NCI-H1417 (cell line): Measurements from ENCODE around the gene PSME3IP1.
"Not testable (repeated sequence)": the region's sequence is repeated elsewhere in the genome, so short reads cannot be mapped to it uniquely, and the experiment has no call there.

Experiments used
- DNase-seq, 3 experiments: peaks; one replicate each; lab custom pipeline; 2025; lab: John Stamatoyannopoulos, UW

Gene PSME3IP1

DNA sequence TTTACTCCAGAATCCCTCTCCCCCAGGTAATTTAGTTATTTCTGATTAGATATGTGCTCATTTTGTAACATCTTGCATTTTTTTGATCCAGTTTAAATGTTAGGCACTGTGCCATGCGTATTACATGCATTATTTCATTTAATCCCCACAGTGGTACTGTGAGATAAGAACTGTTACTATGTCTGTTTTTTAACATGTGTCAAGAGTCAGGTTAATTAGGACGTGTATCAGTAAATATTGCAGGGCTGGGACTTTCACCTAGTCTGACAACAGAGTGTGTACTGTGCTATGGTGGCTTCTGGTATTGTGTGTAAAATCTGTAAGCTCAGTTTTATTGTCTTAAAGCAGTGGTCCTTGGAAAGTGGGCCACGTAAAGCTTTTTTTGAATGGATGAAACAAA is 10.9 kb upstream of the PSME3IP1 start:
- no peak for DNase-seq

DNA sequence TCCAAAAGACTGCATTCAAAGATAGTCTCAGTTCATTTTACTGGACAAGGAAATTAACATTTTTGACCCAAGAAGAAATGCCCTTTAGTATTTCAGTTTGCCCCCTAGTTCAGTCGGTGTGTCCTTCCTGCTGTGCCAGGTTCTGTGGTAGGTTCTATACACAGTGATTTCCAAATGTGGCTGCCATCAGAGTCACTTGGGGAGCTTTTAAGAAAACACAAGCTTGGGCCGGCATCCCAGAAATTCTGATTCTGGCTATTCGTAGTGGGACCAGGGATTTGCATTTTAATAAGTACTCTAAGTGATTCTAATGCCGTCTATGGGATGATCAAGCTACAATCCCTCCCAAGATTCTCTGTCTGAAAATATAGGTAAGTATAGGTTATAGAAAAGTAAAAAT is 10.4 kb upstream of the PSME3IP1 start:
- no peak for DNase-seq

DNA sequence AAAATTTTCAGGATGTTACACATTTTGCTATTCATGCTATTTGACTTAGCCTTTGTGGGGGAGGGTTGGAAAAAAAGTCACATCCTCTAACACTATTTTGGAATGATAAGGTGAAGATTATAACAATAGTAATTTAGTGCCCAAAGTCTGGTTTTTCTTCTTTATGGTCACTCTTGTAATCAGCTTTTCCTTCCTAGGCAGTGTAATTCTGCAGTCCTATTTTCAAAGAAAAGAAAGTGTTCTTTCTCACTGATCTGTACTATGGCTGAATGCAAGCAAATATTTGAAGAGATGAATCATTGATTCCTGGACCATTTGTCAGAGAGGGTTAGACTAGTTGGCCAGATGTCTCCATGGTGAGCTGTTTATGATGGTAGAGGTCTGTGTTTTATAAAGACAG is 8.7 kb upstream of the PSME3IP1 start:
- DNase-seq: peak in 1 of 3 experiments; percentile 10

DNA sequence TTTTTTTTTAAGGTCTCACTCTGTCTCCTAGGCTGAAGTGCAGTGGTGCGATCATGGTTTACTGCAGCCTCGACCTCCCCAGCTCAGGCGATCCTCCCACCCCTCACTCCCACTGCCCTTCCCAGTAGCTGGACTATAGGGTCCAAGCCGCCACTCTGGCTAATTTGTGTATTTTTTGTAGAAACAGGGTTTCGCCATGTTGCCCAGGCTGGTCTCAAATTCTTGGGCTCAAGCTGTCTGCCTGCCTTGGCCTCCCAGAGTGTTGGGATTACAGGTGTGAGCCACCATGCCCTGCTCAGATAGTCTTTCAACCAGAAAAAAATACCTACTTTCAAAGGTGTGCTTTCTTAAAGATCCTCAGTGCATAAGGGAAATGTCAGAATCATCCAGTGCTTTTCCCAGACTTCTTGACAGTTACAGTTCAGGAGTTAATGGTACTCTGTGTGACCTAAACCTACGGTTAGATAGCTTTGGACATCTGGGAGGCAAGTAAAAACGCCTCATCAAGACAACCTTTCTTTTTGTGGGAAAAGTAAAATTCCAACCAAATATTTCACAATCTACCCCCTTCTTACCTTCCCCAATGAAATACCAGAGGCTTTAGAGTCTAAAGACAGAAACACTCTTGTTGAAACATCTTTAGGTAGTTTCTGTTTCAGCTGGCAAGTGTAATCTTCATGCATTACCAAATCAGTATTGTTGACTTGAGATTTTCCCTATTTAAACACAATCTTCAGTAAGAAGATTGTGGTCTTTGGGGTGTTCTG is 7.1 kb upstream of the PSME3IP1 start:
- DNase-seq: no peak

DNA sequence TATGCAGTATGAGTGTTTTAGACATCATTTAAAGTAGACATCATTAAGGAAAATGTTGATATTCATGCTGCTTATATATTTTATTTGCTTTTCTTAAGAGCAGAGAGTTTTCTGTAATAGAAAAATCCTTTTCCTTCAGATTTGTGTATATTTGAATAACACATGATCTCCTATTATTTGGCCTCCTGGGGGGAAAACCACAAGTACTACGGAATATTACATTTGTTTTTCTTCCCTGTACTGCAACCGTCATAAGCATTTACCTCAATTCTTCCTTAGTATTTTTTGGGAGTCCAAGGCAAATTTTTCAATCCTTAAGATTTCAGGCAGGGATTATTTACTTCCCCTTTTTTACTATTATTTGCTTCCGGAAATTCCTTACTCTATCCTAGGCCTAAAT is 6.3 kb upstream of the PSME3IP1 start:
- no peak for DNase-seq

DNA sequence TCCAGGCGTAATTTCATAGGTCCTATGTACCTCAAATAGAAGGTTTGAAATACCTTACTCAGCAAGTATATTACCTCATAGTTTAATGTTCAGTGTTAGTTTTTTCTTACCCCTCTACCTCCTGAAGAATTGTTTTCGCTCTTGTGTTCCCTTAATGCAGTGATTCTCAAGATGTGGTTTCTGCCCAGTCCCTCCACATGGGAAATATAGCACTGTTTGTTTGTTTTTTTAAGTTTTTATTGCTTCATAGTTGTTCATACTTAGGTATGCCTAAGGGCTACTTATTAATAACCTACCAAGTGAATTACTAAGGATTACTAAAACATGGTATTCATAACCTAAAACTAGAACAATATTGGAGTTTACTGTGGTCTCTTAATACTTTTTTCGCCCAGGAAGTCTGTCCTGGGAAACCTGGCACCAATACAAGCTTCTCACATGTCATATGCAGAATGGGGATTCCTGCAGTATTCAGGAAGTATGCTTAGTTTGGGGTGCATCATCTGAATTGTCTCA is 5.3 kb upstream of the PSME3IP1 start:
- DNase-seq: no peak

DNA sequence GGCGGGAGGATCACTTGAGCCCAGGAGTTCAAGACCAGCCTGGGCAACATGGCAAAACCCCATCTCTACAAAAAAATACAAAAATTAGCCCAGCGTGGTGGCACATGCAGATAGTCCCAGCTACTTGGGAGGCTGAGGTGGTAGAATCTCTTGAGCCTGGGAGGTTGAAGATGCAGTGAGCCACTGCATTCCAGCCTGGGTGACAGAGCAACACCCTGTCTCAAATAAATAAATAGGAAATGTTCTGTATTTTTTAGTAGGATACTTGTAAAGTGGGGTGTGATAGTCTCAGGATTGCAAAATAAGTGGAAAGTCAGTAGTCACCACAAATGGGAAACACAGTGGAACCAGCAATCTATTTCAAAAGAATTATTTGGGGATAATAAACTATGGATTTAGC is 4.3 kb upstream of the PSME3IP1 start:
- no peak for DNase-seq

DNA sequence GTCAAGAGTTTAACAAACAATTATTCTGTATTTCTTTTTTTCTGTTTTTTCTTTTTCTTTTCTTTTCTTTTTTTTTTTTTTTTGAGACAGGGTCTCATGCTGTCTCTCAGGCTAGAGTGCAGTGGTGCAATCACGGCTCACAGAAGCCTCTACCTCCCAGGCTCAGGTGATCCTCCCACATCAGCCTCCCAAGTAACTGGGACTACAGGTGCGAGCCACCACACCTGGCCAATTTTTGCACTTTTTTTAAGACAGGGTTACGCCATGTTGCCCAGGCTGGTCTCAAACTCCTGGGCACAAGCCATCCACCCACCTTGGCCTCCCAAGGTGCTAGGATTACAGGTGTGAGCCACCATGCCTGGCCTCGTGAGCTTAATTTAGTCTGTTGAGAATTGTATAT is 3.7 kb upstream of the PSME3IP1 start:
- DNase-seq: not testable (repeated sequence)

DNA sequence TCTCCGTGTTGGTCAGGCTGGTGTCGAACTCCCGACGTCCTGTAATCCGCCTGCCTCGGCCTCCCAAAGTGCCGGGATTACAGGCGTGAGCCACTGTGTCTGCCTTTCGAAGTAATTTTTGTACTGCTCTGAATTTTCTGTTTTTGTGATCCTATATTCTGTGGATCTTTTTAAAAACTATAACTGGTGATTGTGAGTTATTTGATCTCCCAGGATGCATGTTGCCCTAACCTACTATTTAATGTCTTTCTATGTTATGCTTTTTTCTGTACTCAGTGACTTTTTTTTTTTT is 2.8 kb upstream of the PSME3IP1 start:
- no peak for DNase-seq

DNA sequence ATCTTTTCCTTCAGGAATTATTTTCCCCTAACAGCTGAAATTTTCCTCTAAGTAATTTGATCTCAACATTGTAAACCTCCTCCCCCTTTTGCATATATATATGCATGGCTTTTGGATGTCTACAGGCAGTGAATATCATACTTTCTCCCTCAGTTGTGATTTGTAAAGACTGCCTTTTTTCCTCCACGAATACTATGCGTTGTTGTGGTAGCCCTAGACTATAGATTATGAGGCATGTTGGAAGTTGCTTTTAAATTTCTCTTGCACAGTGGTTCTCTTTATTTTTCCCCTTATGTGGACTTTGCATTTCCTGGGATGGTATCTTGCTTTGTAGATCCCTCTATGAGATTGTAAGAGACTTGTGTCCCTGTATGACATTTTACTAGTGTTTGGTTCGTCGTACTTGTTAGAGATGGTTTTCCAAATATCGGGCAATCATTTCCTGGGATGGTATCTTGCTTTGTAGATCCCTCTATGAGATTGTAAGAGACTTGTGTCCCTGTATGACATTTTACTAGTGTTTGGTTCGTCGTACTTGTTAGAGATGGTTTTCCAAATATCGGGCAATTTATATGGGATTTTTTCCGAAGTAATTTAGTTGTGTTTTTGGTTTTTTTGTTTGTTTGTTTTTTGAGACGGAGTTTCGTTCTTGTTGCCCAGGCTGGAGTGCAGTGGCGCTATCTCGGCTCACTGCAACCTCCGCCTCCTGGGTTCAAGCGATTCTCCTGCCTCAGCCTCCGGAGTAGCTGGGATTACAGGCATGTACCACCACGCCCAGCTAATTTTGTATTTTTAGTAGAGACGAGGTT is 2.3 kb upstream of the PSME3IP1 start:
- DNase-seq: not testable (repeated sequence)

DNA sequence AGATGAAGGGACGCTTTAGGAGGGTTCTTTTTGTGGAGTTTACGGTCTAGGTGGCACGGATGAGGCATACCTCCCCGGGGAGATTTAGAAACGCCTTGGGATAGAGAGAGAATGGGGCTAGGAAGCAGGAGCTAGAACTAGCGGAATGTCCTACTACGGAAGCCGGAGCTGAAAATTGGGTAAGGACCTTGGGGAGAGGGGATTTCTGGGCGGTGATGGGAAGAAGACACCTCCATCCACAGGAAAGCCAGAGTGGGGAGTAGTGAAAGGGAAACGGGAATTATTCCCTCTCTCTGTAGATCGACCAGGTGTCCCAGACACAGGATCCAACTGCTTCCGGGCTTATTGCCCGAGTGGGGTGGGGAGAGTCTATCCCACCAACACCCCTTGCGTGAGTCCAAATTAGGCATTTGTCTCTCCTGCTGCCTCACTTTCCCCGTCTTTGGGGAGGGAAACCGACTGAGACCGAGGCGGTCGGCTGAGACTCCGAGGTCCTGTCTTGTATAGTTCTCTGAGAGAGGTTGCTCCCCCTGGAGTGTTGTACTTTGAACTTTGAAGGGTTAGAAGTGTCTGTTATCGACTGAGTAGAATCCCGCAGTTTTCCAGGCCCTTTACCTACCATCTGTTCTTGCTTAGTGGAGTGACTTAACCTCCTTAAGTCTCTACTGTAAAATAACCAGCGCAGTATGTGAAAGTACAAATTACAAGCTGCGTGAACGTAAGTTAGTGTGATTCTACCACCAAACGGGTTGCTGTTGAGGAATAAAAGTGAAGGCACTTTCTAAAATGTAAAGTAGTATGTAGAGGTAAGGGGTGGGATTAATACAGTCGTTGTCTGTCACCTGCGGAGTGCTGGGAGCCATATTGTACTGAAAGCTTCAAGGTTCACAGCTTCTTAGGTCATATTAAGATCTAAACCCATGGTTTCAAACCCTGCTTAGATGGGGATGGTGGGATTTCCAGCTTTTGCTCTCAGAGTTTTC is 1.3 kb upstream of the PSME3IP1 start:
- DNase-seq: peak in 2 of 3 experiments; percentile 53 to 63

DNA sequence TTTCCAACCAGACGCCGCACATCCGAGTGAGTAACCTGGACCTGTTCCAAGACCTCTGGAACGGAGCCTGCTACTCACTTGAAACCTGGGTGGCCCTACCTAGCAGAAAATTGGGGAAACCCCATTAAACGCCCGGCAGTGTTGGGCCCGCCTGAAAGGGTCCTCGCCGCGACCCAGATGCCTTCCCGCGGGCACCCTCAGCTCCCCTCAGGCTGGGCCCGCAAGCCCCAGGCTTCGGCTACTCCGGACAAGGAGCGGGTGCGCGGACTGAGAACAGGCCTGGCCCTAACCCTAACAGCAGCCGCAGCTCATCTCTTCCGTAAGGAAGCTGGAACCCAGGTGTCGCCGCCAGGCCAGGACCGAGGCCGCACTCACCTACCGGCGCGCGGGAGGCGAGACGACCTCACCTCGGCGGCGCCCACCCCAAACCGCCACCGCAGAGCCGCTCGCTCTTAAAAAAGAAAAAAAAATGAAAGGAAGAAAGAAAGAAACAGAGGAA is 344 bp downstream of the PSME3IP1 start:
- DNase-seq: peak; percentile 12 to 83 (median 78)

DNA sequence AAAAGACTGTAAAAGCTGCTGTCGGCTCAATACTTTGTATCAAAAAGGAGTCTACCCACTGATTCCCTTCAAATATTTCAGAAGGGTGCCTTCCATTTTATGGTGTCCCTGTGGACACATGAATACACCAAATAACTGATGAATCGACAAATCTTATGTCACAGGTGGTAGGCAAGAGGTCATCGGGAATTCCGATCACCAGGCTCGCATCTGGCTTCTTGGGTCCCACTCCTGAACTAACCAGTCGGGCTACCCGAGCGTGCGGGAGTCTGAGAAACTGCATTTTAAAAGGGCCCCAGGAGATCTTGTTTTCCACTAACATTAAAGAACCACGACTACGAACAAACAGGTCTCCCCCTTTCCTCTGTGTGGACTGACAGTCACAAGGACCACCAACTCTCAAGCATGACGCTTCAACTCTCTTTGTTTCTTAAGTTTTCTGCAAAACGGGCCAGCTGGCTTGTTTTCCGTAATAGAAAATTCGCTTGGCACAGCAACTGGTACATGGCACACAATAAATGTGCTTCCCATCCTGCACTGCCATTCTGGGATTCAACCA is 873 bp downstream of the PSME3IP1 start:
- DNase-seq: peak in 1 of 3 experiments; percentile 64

DNA sequence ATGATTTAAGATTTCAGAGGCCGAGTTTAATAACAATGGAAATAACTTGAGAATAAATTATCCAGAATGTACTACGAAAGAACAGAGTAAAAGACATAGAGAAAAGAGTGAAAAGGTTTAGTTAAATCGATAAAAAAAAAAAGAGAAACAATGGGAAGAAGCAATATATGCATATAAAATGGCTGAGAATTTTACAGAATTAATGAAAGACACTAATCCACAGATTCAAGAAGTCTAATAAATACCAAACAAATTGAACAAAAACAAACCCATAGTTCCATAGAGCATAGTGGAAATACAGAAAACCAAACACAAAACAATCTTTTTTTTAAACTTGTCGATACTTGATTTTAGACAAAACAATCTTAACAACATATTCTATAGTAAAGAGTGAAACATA is 1.7 kb downstream of the PSME3IP1 start:
- no peak for DNase-seq

DNA sequence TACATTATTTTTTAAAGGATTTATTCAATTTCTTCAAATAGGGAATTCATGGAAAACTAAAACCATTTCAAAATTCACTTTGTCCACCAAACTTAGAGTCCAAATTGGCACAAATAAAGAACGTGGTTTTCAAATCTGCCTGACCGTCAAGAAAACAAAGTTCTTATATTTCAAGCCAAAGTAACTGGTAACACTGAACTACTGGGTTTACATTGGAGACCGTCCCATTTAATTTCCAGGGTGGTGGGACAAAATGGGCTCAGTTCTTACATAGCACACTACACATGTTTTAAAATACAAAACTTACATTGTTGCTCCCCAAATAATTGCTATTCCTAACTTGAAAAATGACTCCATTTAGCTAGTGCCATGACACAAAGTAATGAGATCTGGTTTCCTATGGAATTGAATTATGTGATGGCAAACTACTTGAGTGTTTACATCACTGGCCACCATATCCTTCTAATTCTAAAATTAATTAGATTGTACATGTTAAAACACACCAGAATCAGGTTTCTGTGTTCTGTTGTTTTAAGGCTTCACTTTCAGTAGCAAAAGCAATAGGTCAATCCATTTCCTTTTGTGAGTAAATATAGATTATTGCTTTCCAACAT is 6.5 kb downstream of the PSME3IP1 start:
- DNase-seq: no peak

DNA sequence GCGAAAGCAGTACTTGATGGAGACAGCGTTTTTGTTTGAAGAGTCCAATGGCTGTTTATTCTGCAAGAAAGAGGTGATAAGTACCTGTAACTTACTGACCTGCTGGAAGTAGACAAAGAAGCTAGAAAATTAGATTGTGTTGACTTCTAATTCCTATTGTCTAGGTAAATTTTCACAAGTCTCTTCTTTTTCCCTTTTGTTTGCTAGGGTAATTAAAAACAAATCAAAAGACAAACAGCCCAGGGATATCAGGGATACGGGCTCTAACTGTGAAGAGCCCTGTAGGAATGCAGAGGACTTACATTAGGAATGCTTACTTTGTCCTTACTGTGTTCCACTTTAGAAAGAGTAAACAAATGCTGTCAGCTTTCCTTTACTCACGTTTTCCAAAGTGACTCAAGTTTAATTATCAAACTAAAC is 7.0 kb downstream of the PSME3IP1 start:
- DNase-seq: peak in 1 of 3 experiments; percentile 61

DNA sequence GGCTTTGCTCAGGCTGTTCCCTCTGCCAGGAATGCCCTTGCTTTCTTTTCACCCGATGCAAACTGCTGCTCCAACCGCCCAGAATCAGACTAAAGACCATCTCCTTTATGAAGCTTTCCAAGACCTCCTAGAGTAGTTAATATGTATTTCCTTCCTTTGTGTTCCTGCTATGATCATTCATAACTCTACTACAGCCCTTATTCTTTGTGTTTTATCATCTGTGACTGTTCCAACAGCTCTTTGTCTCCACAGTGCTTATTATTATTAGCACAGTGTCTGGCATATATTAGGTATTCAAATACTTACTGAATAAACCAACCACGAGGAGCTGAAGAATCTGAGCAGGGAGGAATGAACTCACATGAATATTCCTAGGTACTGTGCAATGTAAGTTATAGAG is 7.6 kb downstream of the PSME3IP1 start:
- DNase-seq: no peak

DNA sequence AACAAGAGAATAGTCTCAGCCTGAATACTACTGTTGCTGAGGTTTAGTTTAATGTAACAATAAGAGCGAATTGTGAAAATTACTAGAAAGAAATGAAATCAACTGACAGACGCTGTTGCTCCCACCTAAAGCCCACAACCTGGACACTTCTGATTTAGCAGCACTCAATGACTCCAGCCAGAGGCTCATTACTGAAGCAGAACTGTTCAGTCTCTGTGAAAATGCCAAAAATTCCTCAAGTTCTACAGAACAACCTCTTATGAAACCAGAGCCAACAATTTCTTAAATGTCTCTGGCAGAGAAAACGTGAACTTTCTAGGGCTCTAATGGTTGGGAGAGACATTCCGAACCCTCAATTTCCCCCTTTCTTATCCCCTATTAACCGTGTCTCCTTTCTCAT is 9.9 kb downstream of the PSME3IP1 start:
- no peak for DNase-seq

DNA sequence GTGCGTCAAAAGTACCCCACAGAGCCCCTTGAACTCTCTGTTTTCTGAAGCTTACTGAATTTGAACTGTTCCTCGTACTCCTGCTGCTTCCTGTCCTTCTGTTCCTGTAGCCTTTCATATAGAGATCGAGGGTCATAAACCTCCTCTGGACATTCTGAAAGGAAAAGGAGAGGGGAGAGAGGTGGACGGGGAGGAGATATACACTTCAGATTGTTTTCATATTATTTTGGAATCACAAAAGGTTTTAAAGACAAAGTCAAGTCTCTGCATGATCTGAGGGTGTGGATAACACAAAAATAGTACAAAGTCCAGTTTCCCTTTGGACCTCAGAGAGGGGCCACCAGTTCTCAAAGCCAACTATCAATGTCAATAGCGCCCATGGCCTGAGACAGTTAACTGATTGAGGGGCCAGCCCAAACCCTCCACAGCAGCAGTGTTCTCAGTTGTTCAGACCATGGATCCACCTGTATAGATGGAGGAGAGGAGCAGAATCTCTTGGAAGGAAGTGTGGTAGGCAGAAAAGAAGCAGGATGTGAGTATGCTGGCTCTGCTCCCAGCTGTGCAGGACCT is 13.0 kb downstream of the PSME3IP1 start:
- no peak for DNase-seq

DNA sequence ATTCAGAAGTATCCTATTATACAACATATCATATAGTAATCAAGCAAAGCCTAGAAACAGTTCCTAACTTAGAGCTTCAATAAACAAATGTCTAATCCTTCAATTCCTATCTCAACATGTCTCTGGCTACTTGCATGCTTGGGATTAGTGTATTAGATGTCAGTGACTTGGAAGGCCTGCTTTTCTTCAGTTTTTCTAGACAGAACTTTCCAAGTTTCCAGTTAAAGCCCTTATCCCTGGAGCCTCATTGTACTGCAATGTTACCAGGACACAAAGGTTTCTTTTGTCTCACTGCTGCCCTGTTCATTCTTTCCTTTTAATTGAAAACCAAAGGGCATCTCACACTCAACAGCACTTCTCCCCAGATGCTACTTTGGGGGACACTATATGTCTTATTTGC is 16.5 kb downstream of the PSME3IP1 start:
- DNase-seq: no peak

DNA sequence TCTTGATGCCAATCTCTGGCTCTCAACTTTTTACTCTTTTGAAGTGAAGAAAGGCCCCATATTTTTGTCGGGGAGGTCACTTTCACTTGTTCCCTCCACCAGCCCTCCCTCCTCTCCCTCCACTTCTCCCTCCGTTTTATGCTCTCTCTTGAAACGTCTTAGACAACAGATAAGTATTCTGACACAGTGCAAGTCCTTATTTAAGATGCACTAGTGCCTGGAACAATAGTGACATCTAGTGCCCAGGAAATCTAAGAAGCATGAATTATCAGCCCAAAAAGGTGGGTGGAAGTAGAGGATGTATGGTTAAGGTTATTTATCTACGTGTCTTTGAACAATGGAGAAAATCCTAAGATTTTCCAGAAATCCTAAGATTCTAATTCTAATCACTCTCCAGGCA is 17.9 kb downstream of the PSME3IP1 start:
- peak; percentile 5 to 75 (median 22) for DNase-seq
